HEK293T (cell line): Measurements from ENCODE around the gene EPHA2.

Source experiments
- CTCF ChIA-PET: fragments of 350-600 bp; formaldehyde crosslinking; extraction: SDS; loops from one replicate; lab custom pipeline; 2021; ENCODE audit warnings: antibody characterized with exemption, inconsistent platforms; lab: Yijun Ruan, JAX
- POLR2A ChIA-PET: fragments of 350-600 bp; formaldehyde crosslinking; extraction: SDS; loops from one replicate; lab custom pipeline; 2020; ENCODE audit warnings: antibody characterized with exemption, inconsistent platforms; lab: Yijun Ruan, JAX
- DNase-seq: peaks from one replicate; pipeline ENCODE4 v3.0.0; 2012; ENCODE audit warnings: mixed read lengths; ENCODE audit errors: extremely low spot score
- ARNT ChIP-seq: fragments of 450-650 bp; IDR thresholded peaks from 2 replicates; pipeline ENCODE4 v1.6.1; 2017; ENCODE audit warnings: mild to moderate bottlenecking
- BHLHE40 ChIP-seq: fragments of 450-650 bp; IDR thresholded peaks from 2 replicates; pipeline ENCODE4 v1.6.1; 2016; ENCODE audit warnings: mild to moderate bottlenecking, moderate library complexity, borderline replicate concordance
- CTBP1 ChIP-seq: fragments of 450-650 bp; IDR thresholded peaks from 2 replicates; pipeline ENCODE4 v1.6.1; 2016; ENCODE audit warnings: borderline replicate concordance
- ELF4 ChIP-seq: fragments of 450-650 bp; IDR thresholded peaks from 2 replicates; pipeline ENCODE4 v1.6.1; 2017; ENCODE audit warnings: antibody characterized with exemption
- FOXA1 ChIP-seq: fragments of 450-650 bp; IDR thresholded peaks from 2 replicates; pipeline ENCODE4 v1.6.1; 2016; ENCODE audit warnings: mild to moderate bottlenecking
- FOXK2 ChIP-seq: fragments of 450-650 bp; IDR thresholded peaks from 2 replicates; pipeline ENCODE4 v1.6.1; 2016; ENCODE audit warnings: mild to moderate bottlenecking
- FOXM1 ChIP-seq: fragments of 450-650 bp; IDR thresholded peaks from 2 replicates; pipeline ENCODE4 v1.6.1; 2017; ENCODE audit warnings: mild to moderate bottlenecking, borderline replicate concordance
- HDGF ChIP-seq: fragments of 450-650 bp; IDR thresholded peaks from 2 replicates; pipeline ENCODE4 v1.6.1; 2017; ENCODE audit warnings: antibody characterized with exemption, borderline replicate concordance
- L3MBTL2 ChIP-seq: fragments of 450-650 bp; conservative IDR thresholded peaks from 2 replicates; pipeline ENCODE4 v1.6.1; 2016; ENCODE audit warnings: mild to moderate bottlenecking
- LEF1 ChIP-seq: fragments of 450-650 bp; IDR thresholded peaks from 2 replicates; pipeline ENCODE4 v1.6.1; 2017; ENCODE audit warnings: mild to moderate bottlenecking, borderline replicate concordance
- NFRKB ChIP-seq: fragments of 450-650 bp; IDR thresholded peaks from 2 replicates; pipeline ENCODE4 v1.6.1; 2016; ENCODE audit warnings: mild to moderate bottlenecking, moderate library complexity
- SP1 ChIP-seq: fragments of 450-650 bp; IDR thresholded peaks from 2 replicates; pipeline ENCODE4 v1.6.1; 2017
- SUZ12 ChIP-seq: fragments of 450-650 bp; IDR thresholded peaks from 2 replicates; pipeline ENCODE4 v1.6.1; 2016; ENCODE audit warnings: mild to moderate bottlenecking
- TARDBP ChIP-seq: fragments of 450-650 bp; IDR thresholded peaks from 2 replicates; pipeline ENCODE4 v1.6.1; 2016
- ZNF384 ChIP-seq: fragments of 450-650 bp; IDR thresholded peaks from 2 replicates; pipeline ENCODE4 v1.6.1; 2016
- TF ChIP-seq, protein P1 (sequence below): fragments of 450-650 bp; IDR thresholded peaks from 2 replicates; pipeline ENCODE4 v1.6.1; 2016

Gene EPHA2

DNA sequence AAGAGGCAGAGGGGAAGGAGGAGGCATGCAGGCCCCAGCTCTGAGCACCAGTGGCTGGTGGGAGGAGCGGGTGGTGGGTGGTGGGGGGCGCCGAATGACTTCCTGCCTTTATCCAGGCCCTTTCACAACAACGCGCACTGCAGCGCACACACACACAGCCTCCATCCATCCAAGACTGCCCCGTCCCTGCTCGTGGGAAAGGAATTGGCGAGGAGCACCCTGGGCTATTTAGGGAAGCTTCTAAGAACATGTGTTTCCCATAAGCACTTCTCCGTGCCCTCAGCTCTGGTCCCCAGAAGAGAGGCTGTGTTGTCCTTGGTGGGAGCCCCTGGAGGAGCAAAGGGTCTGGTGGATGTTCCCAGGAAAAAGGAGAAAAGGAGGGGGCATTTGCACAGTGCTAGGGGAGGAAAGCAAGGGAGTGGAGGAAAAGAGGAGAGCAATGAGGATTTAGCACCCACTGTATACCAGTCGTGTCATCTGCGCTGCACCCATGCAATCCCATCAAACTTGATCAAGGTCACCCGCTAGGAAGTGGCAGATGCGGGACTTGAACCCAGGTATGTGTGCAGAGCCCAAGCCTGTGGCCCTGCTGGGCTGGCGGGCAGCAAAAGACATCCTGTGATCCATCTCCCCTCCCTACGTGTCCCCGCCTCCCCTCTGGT, 28.1 kb downstream of the EPHA2 start:
- TF ChIP-seq LEF1 (no peak), L3MBTL2 (no peak), TARDBP (no peak), SUZ12 (no peak), HDGF (no peak), FOXM1 (no peak)
- TF ChIP-seq, protein P1, sequence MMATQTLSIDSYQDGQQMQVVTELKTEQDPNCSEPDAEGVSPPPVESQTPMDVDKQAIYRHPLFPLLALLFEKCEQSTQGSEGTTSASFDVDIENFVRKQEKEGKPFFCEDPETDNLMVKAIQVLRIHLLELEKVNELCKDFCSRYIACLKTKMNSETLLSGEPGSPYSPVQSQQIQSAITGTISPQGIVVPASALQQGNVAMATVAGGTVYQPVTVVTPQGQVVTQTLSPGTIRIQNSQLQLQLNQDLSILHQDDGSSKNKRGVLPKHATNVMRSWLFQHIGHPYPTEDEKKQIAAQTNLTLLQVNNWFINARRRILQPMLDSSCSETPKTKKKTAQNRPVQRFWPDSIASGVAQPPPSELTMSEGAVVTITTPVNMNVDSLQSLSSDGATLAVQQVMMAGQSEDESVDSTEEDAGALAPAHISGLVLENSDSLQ, result no peak
- DNase-seq, result no peak
- POLR2A ChIA-PET, result no interaction called here
- CTCF ChIA-PET, result no interaction called here

DNA sequence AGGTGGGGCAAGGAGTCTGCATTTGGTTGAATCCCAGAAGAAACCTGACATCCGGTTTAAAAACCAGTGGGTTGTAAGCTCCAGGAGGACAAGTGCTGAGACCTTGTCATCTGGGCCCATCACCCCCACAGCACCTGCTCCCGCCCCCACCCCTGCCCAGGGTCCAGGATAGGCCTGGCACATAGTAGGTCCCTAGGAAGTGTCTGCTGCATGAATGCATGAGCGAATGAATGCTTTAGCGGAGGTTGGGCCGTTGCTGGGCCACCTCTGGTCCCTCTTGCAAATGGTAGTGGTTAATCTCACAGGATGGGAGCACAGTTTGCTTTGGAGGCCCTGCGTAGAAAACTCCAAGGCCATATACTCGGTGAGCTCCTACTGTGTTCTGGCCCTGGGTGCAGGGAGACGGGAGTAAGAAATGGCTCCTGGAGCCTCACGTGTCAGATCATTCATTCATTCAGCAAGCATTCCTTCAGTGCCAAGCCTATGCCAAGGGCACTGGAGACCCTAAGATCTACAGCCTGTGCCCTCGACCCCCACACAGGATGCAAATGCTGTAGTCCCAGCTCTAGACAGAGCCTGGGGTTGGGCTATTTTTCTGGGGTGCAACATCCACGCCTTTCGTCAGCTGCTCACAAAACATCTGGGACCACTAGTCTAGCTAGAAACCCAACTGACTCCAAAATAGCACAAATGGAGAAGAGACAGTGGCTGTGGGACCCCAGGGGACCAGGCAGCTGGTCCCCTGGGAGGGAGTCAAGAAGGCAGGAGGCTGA, 28.9 kb downstream of the EPHA2 start:
- ChIA-PET POLR2A (no interaction called here), CTCF (no interaction called here)
- no peak for TF ChIP-seq ARNT
- TF ChIP-seq FOXM1, result no peak
- no peak for TF ChIP-seq LEF1
- no peak for TF ChIP-seq NFRKB
- no peak for TF ChIP-seq TARDBP
- TF ChIP-seq CTBP1, result no peak
- no peak for TF ChIP-seq FOXA1
- TF ChIP-seq L3MBTL2, result no peak
- no peak for TF ChIP-seq BHLHE40
- TF ChIP-seq FOXK2, result no peak
- TF ChIP-seq, protein P1, result no peak
- TF ChIP-seq ELF4, result no peak
- TF ChIP-seq SUZ12, result no peak
- no peak for TF ChIP-seq ZNF384
- no peak for TF ChIP-seq SP1
- TF ChIP-seq HDGF, result no peak
- no peak for DNase-seq

DNA sequence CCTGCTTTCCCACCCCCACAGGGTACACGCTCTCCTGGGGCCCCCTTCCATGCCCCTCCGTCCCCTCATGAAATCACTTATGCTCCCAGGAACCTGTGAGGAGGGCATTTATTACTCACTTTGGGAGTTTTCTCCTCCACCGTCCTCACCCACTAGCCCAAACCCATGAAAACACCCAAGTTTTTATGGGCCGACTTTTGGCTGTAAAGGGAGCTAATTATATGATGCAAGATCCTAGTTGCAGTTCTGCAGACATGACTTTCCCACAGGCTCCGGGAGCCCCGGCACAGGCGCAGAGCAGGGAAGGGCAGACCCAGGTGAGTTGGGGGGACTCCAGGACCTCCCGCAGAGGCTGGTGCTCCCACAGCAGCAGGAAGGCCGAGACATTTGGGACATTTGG, 29.7 kb downstream of the EPHA2 start:
- POLR2A ChIA-PET, result no interaction called here
- DNase-seq, result no peak
- CTCF ChIA-PET, result interaction anchor here (0.6 kb wide), 1 partner anchor 163 kb away, joined by 6 read pairs; no protein-coding TSS in a partner anchor
- TF ChIP-seq TARDBP (no peak), FOXM1 (no peak), ARNT (no peak), NFRKB (no peak), ELF4 (no peak), L3MBTL2 (no peak), HDGF (no peak), SUZ12 (no peak), LEF1 (no peak), FOXK2 (no peak), CTBP1 (no peak), FOXA1 (no peak), BHLHE40 (no peak), SP1 (no peak)
- TF ChIP-seq, protein P1, result no peak

DNA sequence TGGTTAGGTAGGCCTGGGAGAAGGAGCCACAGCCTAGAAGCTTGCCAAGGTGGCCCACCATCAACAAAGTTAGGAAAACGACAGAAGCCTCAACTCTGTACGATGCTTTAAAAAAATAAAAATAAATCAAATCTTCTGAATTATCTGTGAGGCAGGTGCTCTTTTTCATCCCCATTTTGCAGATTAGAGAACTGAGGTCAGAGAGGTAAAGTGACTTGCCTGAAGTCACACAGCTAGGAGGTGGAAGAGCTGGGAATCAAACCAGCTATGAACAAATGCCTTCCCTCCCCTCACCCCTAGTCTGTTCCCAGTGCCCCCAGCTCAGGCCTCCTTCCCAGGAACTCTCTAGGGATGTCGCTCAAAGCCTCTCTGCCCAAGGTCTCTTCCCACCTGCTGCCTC, 30.4 kb downstream of the EPHA2 start:
- no peak for DNase-seq
- TF ChIP-seq BHLHE40, result no peak
- no peak for TF ChIP-seq ZNF384
- no peak for TF ChIP-seq TARDBP
- TF ChIP-seq FOXK2, result no peak
- ChIA-PET CTCF (no interaction called here), POLR2A (no interaction called here)

DNA sequence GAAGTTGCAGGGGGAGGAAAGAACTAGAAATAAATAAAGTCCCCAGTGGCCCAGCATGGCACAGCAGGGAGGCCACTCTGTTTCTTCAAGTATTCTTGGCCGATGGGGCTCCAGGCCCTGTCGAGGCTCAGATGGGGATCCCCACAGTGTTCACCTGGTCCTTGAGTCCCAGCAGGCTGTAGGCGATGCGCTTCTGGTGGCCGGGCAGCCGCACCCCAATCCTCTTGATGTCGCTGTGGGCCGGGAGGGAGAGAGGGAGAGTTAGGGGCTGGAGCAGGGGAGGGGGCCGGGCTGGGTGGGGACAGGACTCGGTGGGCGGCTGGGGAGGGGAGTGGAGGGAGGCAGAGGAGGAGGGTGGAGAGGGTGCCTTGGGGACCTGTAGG, 30.8 kb downstream of the EPHA2 start:
- ChIA-PET CTCF (no interaction called here), POLR2A (no interaction called here)
- DNase-seq, result no peak
- no peak for TF ChIP-seq TARDBP
- no peak for TF ChIP-seq CTBP1
- no peak for TF ChIP-seq LEF1
- TF ChIP-seq SUZ12, result no peak
- no peak for TF ChIP-seq NFRKB
- TF ChIP-seq ELF4, result no peak
- TF ChIP-seq HDGF, result no peak
- TF ChIP-seq L3MBTL2, result no peak
- no peak for TF ChIP-seq FOXK2
- TF ChIP-seq, protein P1, result no peak
- TF ChIP-seq FOXM1, result no peak
- TF ChIP-seq BHLHE40, result no peak
- no peak for TF ChIP-seq SP1
- no peak for TF ChIP-seq ZNF384
- no peak for TF ChIP-seq ARNT
